HG03066 (cell line): ENCODE measurements around the gene RNF215.

Experiments
- ATAC-seq: cut with Tn5 transposase; IDR thresholded peaks from one replicate; pipeline ENCODE4 v1.9.1; 2021; ENCODE audit warnings: low read depth; ENCODE audit not compliant: unreplicated experiment

RNF215 gene

GRCh38 chr22:30397656-30398635 lies 10.7 kb upstream of the RNF215 start:
- ATAC-seq: no peak

GRCh38 chr22:30396871-30397655 lies 9.9 kb upstream of the RNF215 start, which contains the start of gene SEC14L2:
SEC14L2 (plus strand) TSS chr22:30397018; CDS start chr22:30397117, 99 bp downstream.
- no peak for ATAC-seq

GRCh38 chr22:30393885-30394284 lies 6.7 kb upstream of the RNF215 start:
- ATAC-seq: no peak

GRCh38 chr22:30393322-30393680 lies 6.1 kb upstream of the RNF215 start:
- no peak for ATAC-seq

- no peak for ATAC-seq
Measured at GRCh38 chr22:30392661-30393321, 5.6 kb upstream of the RNF215 start.

GRCh38 chr22:30390974-30391691 lies 3.9 kb upstream of the RNF215 start:
- no peak for ATAC-seq

GRCh38 chr22:30386608-30386959 lies 627 bp downstream of the RNF215 start:
- ATAC-seq: no peak

- ATAC-seq: no peak
Measured at GRCh38 chr22:30385942-30386341, 1.3 kb downstream of the RNF215 start.

- ATAC-seq: no peak
Measured at GRCh38 chr22:30383061-30383460, 4.2 kb downstream of the RNF215 start.

GRCh38 chr22:30382340-30382739 lies 4.9 kb downstream of the RNF215 start:
- ATAC-seq: no peak

GRCh38 chr22:30381264-30381663 lies 5.9 kb downstream of the RNF215 start:
- no peak for ATAC-seq

GRCh38 chr22:30380011-30380410 lies 7.2 kb downstream of the RNF215 start:
- ATAC-seq: no peak

- ATAC-seq: no peak
Measured at GRCh38 chr22:30375312-30375849, 11.8 kb downstream of the RNF215 start.

- no peak for ATAC-seq
Measured at GRCh38 chr22:30373331-30374325, 13.6 kb downstream of the RNF215 start.

GRCh38 chr22:30372915-30373314 lies 14.3 kb downstream of the RNF215 start:
- no peak for ATAC-seq

- ATAC-seq: no peak
Measured at GRCh38 chr22:30371981-30372380, 15.2 kb downstream of the RNF215 start.

GRCh38 chr22:30371321-30371720 lies 15.9 kb downstream of the RNF215 start:
- no peak for ATAC-seq

GRCh38 chr22:30370641-30371230 lies 16.5 kb downstream of the RNF215 start:
- ATAC-seq: no peak

GRCh38 chr22:30368420-30368819 lies 18.8 kb downstream of the RNF215 start:
- no peak for ATAC-seq
